K562 (cell line): ENCODE measurements around the gene DOCK8. TPM values are rescaled to one million over a fixed set of nuclear protein-coding genes. Genes with fewer than 3 reads are reported as not detected.

Experiments
- ATAC-seq: fragments of 200-7000 bp; cut with Tn5 transposase; 3 replicates; pipeline ENCODE4 v1.9.1; 2020; ENCODE audit warnings: moderate library complexity
- BruUV-seq: library from RNA; stranded (reverse); fragments of 400-500 nt; replicated peaks from 2 replicates; lab custom pipeline; 2021; lab: Mats Ljungman, UMichigan
- CTCF ChIA-PET: fragments of 300-600 bp; formaldehyde crosslinking; extraction: SDS; loops from one replicate; lab custom pipeline; 2021; ENCODE audit warnings: low intra/inter-chr PET ratio; lab: Yijun Ruan, JAX
- POLR2A ChIA-PET: fragments of 300-600, 350-650 bp; sonication (Branson Sonifier 250); formaldehyde crosslinking; extraction: SDS; loops from one replicate; lab custom pipeline; 2021; ENCODE audit warnings: antibody characterized with exemption, inconsistent platforms; lab: Yijun Ruan, JAX
- DNase-seq, 4 experiments: peaks; one replicate each; pipeline versions ENCODE4 v3.0.0 to v3.0.0-alpha.2; 2011 to 2018; ENCODE audit warnings: low spot score in 3 of 4, mixed read lengths in 3 of 4; ENCODE audit errors: extremely low read depth in 1 of 4
- FAIRE-seq: peaks from 2 replicates; lab custom pipeline; 2011; peaks lifted over from hg19 to GRCh38; lab: Jason Lieb, UNC
- H2AFZ ChIP-seq: 2 replicates; pipeline ENCODE4 v1.6.0; 2011; ENCODE audit warnings: low read depth, low read length, control low read depth, inconsistent platforms
- H3K27ac ChIP-seq: fragments of 200-600 bp; 3 replicates; pipeline ENCODE4 v1.8.0; 2011; ENCODE audit warnings: low read depth, mild to moderate bottlenecking, control low read depth, inconsistent platforms, low read length, moderate library complexity, mixed read lengths; ENCODE audit errors: extremely low read depth
- H3K27me3 ChIP-seq, 2 experiments: fragments of 300-600 bp in 1 of 2; 2 replicates in 1 of 2; 3 replicates in 1 of 2; pipeline versions ENCODE4 v1.6.0 to v1.8.0; 2011; ENCODE audit warnings: inconsistent platforms in 2 of 2, low read length in 2 of 2, mild to moderate bottlenecking in 1 of 2, mixed read lengths in 1 of 2, moderate library complexity in 1 of 2; ENCODE audit not compliant: control insufficient read depth in 2 of 2, insufficient read depth in 2 of 2
- H3K36me3 ChIP-seq: fragments of 300-600 bp; 3 replicates; pipeline ENCODE4 v1.8.0; 2011; ENCODE audit warnings: mild to moderate bottlenecking, low read length, inconsistent platforms; ENCODE audit not compliant: control insufficient read depth, insufficient read depth
- H3K4me1 ChIP-seq, 2 experiments: fragments of 200-600 bp in 1 of 2; replicated peaks in 1 of 2; 2 replicates in 1 of 2; 3 replicates in 1 of 2; pipeline versions ENCODE4 v1.5.1 to v1.8.0; 2011; ENCODE audit warnings: inconsistent platforms in 2 of 2, low read length in 2 of 2, mild to moderate bottlenecking in 1 of 2, mixed read lengths in 1 of 2, moderate library complexity in 1 of 2; ENCODE audit not compliant: control insufficient read depth in 2 of 2, insufficient read depth in 2 of 2
- H3K4me2 ChIP-seq: 2 replicates; pipeline ENCODE4 v1.6.1; 2011; ENCODE audit warnings: low read length, control low read depth, inconsistent platforms, mixed read lengths; ENCODE audit not compliant: insufficient read depth
- H3K4me3 ChIP-seq: fragments of 200-600 bp; sonication (generic), shearing (Covaris generic); 2 replicates; pipeline ENCODE4 v1.5.1; 2016; ENCODE audit warnings: control low read depth, inconsistent platforms
- H3K79me2 ChIP-seq: fragments of 200-600 bp; 3 replicates; pipeline ENCODE4 v1.8.0; 2011; ENCODE audit warnings: low read length, inconsistent platforms; ENCODE audit not compliant: control insufficient read depth, insufficient read depth
- H3K9ac ChIP-seq, 2 experiments: 2 replicates each; pipeline versions ENCODE4 v1.6.0 to v1.6.1; 2011; ENCODE audit warnings: low read depth in 2 of 2, low read length in 2 of 2, control low read depth in 1 of 2, inconsistent platforms in 1 of 2, mild to moderate bottlenecking in 1 of 2, mixed read lengths in 1 of 2; ENCODE audit not compliant: insufficient read depth in 1 of 2
- H3K9me1 ChIP-seq: one replicate; pipeline ENCODE4 v1.6.0; 2011; ENCODE audit warnings: inconsistent platforms, mild to moderate bottlenecking, low read length, moderate library complexity; ENCODE audit not compliant: control insufficient read depth, insufficient read depth
- H3K9me3 ChIP-seq: replicated peaks from 2 replicates; pipeline ENCODE4 v1.5.1; 2011; ENCODE audit warnings: low read depth, low read length, inconsistent platforms; ENCODE audit not compliant: control insufficient read depth, insufficient read depth
- H4K20me1 ChIP-seq: replicated peaks from 2 replicates; pipeline ENCODE4 v1.6.1; 2011; ENCODE audit warnings: low read length, inconsistent platforms, mixed read lengths; ENCODE audit not compliant: control insufficient read depth, insufficient read depth
- CBX5 ChIP-seq: IDR thresholded peaks from 2 replicates; pipeline ENCODE4 v1.6.1; 2014; ENCODE audit warnings: low read depth, borderline replicate concordance
- GABPB2 ChIP-seq: fragments of 250-450 bp; sonication (Bioruptor Pico); conservative IDR thresholded peaks from 2 replicates; pipeline ENCODE4 v1.5.1; 2021; ENCODE audit warnings: mild to moderate bottlenecking
- GATA2 ChIP-seq: sonication (generic); formaldehyde crosslinking; IDR thresholded peaks from 2 replicates; pipeline ENCODE4 v1.4.0; 2020; ENCODE audit warnings: mild to moderate bottlenecking, missing genetic modification reagents
- GMEB1 ChIP-seq: fragments of 250-450 bp; sonication (Bioruptor Pico); IDR thresholded peaks from 2 replicates; pipeline ENCODE4 v1.4.0; 2020; ENCODE audit warnings: mild to moderate bottlenecking
- HNRNPL ChIP-seq: fragments of 200-400 bp; formaldehyde crosslinking; IDR thresholded peaks from 2 replicates; pipeline ENCODE4 v1.6.1; 2017; ENCODE audit warnings: low read depth, mild to moderate bottlenecking, low read length
- NUFIP1 ChIP-seq: fragments of 450-650 bp; IDR thresholded peaks from 2 replicates; pipeline ENCODE4 v1.6.1; 2018; ENCODE audit not compliant: partially characterized antibody
- RAD21 ChIP-seq, 2 experiments: fragments of 250-450 bp in 1 of 2; fragments of 450-650 bp in 1 of 2; sonication (Bioruptor Pico) in 1 of 2; formaldehyde crosslinking in 1 of 2; IDR thresholded peaks in 1 of 2; conservative IDR thresholded peaks in 1 of 2; 2 replicates each; pipeline versions ENCODE4 v1.4.0 to v1.8.0; 2020 to 2022; ENCODE audit warnings: mild to moderate bottlenecking in 2 of 2, moderate library complexity in 1 of 2
- STAT5A ChIP-seq: IDR thresholded peaks from 2 replicates; pipeline ENCODE4 v1.6.1; 2012; ENCODE audit warnings: low read length, inconsistent platforms, borderline replicate concordance
- STAT6 ChIP-seq: sonication (generic); formaldehyde crosslinking; IDR thresholded peaks from 2 replicates; pipeline ENCODE4 v1.8.1; 2023; ENCODE audit warnings: mild to moderate bottlenecking, missing genetic modification reagents
- SUPT5H ChIP-seq: fragments of 450-650 bp; IDR thresholded peaks from 2 replicates; pipeline ENCODE4 v1.6.1; 2016
- TARDBP ChIP-seq: fragments of 450-650 bp; IDR thresholded peaks from 2 replicates; pipeline ENCODE4 v1.6.1; 2016
- XRCC4 ChIP-seq: IDR thresholded peaks from one replicate; pipeline ENCODE4 v1.6.1; 2011; ENCODE audit not compliant: insufficient read depth, insufficient read length; ENCODE audit errors: extremely low read depth
- WGBS: fragments of 100-300 bp; shearing (Covaris generic); methylation state at CpG from one replicate; pipeline ENCODE4 v1.1.6; 2016; ENCODE audit warnings: low coverage, mixed read lengths; ENCODE audit not compliant: insufficient coverage; ENCODE audit errors: missing lambda C conversion rate; 5-methylcytosine and 5-hydroxymethylcytosine counted together
- in situ Hi-C: fragments of 300-500 bp; cut with MboI; formaldehyde crosslinking; loops from 4 replicates; pipeline ENCODE4 v1.15.0; 2018; ENCODE audit warnings: inconsistent platforms, mixed read lengths
- intact Hi-C: fragments of 100-400 bp; cut with micrococcal nuclease; formaldehyde crosslinking; loops from 2 replicates; pipeline ENCODE4 v1.14.2; 2022
- polyA plus RNA-seq, 8 experiments: library from polyadenylated mRNA; depleted of rRNA in 4 of 8; stranded (reverse) in 5 of 8; unstranded in 3 of 8; fragments of >200 nt; fragmentation: Nextera tagmentation in 2 of 8; fragmentation: Illumina TruSeq in 1 of 8; extraction: Ambion mirVana in 2 of 8; extraction: Trizol in 1 of 8; gene quantifications; 2 replicates each; pipeline versions ENCODE4 v1.2.1 to v1.2.3, GENCODE V29; 2011 to 2014; ENCODE audit warnings: inconsistent platforms in 1 of 8, missing spikeins in 1 of 8
- total RNA-seq, 7 experiments: library from RNA; depleted of rRNA in 6 of 7; stranded (reverse); fragments of >200 nt in 6 of 7; fragmentation: Illumina TruSeq in 2 of 7; extraction: Trizol in 2 of 7; gene quantifications; 2 replicates each; pipeline versions ENCODE4 v1.2.1 to v1.2.3, GENCODE V29; 2011 to 2021; ENCODE audit warnings: low replicate concordance in 1 of 7

DOCK8 gene
- total and polyA plus RNA-seq, 9 of the 15 experiments (the other 6 are each of a cell fraction or from before 2014, with no cell fraction given): 14.4 to 53.8 (median 25.1) TPM

- H3K79me2 ChIP-seq: no peaks in the 10 kb centered on the region
- intact Hi-C loops: no loop called here
- no peaks in the 10 kb centered on the region for H4K20me1 ChIP-seq
- H3K9me3 ChIP-seq: no peaks in the 10 kb centered on the region
- in situ Hi-C loops: no loop called here
- ATAC-seq: no peak
- H3K4me3 ChIP-seq: no peak overlapping the region
- H2AFZ ChIP-seq: no peak overlapping the region
- H3K4me2 ChIP-seq: no peak overlapping the region
- H3K9ac ChIP-seq: no peak overlapping the region
- CTCF ChIA-PET: no interaction called here
- H3K9me1 ChIP-seq: no peaks in the 10 kb centered on the region
- no peak for DNase-seq
- TF ChIP-seq XRCC4 (no peak), STAT6 (CRISPR knock-in tag) (no peak), GMEB1 (CRISPR knock-in tag) (no peak), GATA2 (CRISPR knock-in tag) (no peak), STAT5A (no peak), GABPB2 (CRISPR knock-in tag) (no peak), NUFIP1 (no peak), HNRNPL (no peak), SUPT5H (no peak), TARDBP (no peak), RAD21 (CRISPR knock-in tag; conservative IDR thresholded peaks at IDR 0.05 in 1 of 2, IDR thresholded peaks at IDR 0.05 in 1 of 2) (no peak), CBX5 (no peak)
- WGBS: 94% methylated on average over 3 of the region's 3 CpGs
- FAIRE-seq: no peak
- POLR2A ChIA-PET: interaction anchor here (0.9 kb wide), 1 partner anchor 18 kb away, joined by 3 read pairs; no protein-coding TSS in a partner anchor
- peaks cover 73% of the 10 kb centered on the region; the same call in 2 of the 3 replicates for H3K36me3 ChIP-seq
- H3K27ac ChIP-seq: no peak overlapping the region
- no peaks in the 10 kb centered on the region; a peak in 1 of 5 replicates for H3K4me1 ChIP-seq
- no TSS peak for BruUV-seq
- H3K27me3 ChIP-seq: no peaks in the 10 kb centered on the region
These were observed 161.4 kb downstream of the DOCK8 start for GRCh38 chr9:376115-376514.
